Activated CD4-positive, alpha-beta memory T cell treated with anti-CD3 and anti-CD28 coated beads for 36 hours (primary cell): ENCODE data around the gene DLGAP4. TPM values are rescaled to one million over a fixed set of nuclear protein-coding genes. Genes with fewer than 3 reads are reported as not detected.
"Not testable (repeated sequence)": the region's sequence is repeated elsewhere in the genome, so short reads cannot be mapped to it uniquely, and the experiment has no call there.

Experiments used
- CTCF ChIA-PET: fragments of 350-600 bp; sonication (Branson Sonifier 250); formaldehyde crosslinking; loops from one replicate; lab custom pipeline; 2021; ENCODE audit warnings: antibody characterized with exemption, inconsistent platforms; lab: Charles Lee
- POLR2A ChIA-PET: fragments of 350-600 bp; sonication (Branson Sonifier 250); formaldehyde crosslinking; loops from one replicate; lab custom pipeline; 2021; ENCODE audit warnings: antibody characterized with exemption; lab: Charles Lee
- DNase-seq: peaks from one replicate; pipeline ENCODE4 v3.0.0-alpha.2; 2020
- H3K27ac Mint-ChIP-seq: one replicate; pipeline ENCODE4 v1.8.0; 2021; ENCODE audit warnings: mixed read lengths
- H3K27me3 Mint-ChIP-seq: one replicate; pipeline ENCODE4 v1.8.0; 2021; ENCODE audit warnings: mixed read lengths
- H3K36me3 Mint-ChIP-seq: one replicate; pipeline ENCODE4 v1.8.0; 2021; ENCODE audit warnings: mixed read lengths
- H3K4me1 Mint-ChIP-seq: one replicate; pipeline ENCODE4 v1.8.0; 2021; ENCODE audit warnings: low read depth, mixed read lengths
- H3K4me3 Mint-ChIP-seq: one replicate; pipeline ENCODE4 v1.8.0; 2021; ENCODE audit warnings: mild to moderate bottlenecking, mixed read lengths
- H3K9me3 Mint-ChIP-seq: one replicate; pipeline ENCODE4 v1.8.0; 2021; ENCODE audit warnings: mixed read lengths
- intact Hi-C: fragments of 100-400 bp; cut with micrococcal nuclease; formaldehyde crosslinking; loops from one replicate; pipeline ENCODE4 v1.15.1; 2023
- total RNA-seq, 2 experiments: library from RNA; stranded (reverse); gene quantifications; one replicate each; pipeline ENCODE4 v1.2.3, GENCODE V29; 2021

The DLGAP4 gene
- total RNA-seq, 2 experiments from 2014 or later: 18.5 to 18.8 TPM

DNA sequence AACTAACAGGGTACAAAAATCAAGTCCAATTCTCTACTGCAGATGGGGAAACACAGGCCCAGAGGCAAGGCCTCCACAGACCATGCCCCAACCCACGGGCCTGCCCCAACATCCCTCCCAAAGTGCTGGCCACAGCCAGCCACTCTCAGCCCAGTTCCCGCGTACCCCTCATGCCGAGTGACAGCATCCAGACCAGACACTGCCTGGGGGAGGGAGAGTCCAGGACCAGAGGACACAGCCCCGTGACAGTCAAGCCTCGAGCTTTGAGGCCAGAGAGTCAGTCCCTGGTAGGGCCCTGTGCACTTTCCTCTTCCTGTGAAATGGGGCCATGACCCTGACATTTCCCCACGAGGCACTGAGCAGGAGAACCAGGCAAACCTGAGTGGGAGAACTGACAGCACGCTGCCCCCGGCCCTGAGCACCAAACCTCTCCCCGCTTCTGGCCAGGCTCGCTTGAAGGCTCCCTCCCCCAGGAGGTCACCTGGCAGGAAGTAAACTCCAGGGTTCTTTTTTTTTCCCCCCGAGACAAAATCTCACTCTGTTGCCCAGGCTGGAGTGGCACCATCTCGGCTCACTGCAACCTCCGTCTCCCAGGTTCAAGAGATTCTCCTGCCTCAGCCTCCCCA, 240.1 kb downstream of the DLGAP4 start:
- ChIA-PET CTCF (no interaction called here), POLR2A (no interaction called here)
- Mint-ChIP-seq H3K36me3 (no peaks in the 10 kb centered on the region), H3K27ac (no peak overlapping the region), H3K4me3 (no peak overlapping the region), H3K27me3 (no peaks in the 10 kb centered on the region), H3K4me1 (no peaks in the 10 kb centered on the region), H3K9me3 (no peaks in the 10 kb centered on the region)
- intact Hi-C loops: no loop called here
- DNase-seq: no peak

DNA sequence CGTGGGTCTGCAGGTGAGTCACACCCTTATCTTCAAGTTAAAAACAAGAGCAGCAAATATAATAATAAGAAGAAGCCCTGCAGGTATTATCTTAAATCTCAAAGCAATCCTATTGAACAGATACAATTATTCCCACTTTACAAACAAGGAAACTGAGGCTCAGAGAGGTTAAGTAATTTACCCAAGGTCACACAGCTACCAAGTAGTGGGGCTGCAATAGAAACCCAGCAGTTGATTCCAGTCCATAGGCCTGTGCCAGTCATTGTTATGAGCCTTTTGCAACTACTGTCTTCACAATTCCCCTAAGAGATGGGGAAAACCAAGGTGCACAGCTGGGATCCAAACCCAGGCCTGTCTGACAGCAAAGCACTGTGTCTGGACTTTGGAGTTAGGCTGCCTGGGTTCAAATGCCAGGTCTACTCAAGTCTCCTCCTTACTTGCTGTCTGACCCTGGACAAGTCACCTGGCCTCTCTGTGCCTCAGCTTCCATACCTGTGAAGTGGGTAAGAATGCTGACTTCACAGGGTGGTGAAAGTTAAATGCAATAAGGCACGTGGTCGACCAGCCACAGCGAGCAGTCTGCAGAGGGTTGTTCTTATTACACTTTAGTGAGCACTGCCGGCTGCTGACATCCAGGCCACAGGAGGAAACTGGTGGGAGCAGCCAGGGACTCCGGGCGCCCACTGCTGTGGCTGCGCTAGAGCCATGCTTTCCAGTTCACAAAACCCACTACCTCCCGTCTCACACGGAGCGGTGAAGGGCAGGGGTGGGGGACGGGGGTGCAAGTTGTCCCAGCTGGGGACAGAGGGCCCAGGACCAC, 241.3 kb downstream of the DLGAP4 start:
- H3K27ac Mint-ChIP-seq: no peak overlapping the region
- H3K36me3 Mint-ChIP-seq: no peaks in the 10 kb centered on the region
- H3K27me3 Mint-ChIP-seq: no peaks in the 10 kb centered on the region
- H3K4me1 Mint-ChIP-seq: no peaks in the 10 kb centered on the region
- intact Hi-C loops: no loop called here
- H3K9me3 Mint-ChIP-seq: no peaks in the 10 kb centered on the region
- no peak overlapping the region for H3K4me3 Mint-ChIP-seq
- no peak for DNase-seq
- ChIA-PET POLR2A (interaction anchor here (0.7 kb wide), 1 partner anchor 48 kb away, joined by 3 read pairs; no protein-coding TSS in a partner anchor), CTCF (no interaction called here)

DNA sequence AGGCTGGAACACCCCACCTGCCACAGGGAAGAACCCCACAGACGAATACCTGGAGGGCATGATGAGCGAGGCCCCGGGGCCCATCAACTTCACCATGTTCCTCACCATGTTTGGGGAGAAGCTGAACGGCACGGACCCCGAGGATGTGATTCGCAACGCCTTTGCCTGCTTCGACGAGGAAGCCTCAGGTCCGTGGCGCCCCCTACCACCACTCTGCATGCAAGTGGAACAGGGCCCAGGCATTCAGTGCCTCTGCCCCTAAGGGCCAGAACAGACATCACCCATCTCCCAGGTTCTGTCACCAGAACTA, 241.8 kb downstream of the DLGAP4 start:
- Mint-ChIP-seq H3K9me3 (no peaks in the 10 kb centered on the region), H3K27me3 (no peaks in the 10 kb centered on the region), H3K4me3 (no peak overlapping the region), H3K36me3 (no peaks in the 10 kb centered on the region), H3K27ac (no peak overlapping the region), H3K4me1 (no peaks in the 10 kb centered on the region)
- CTCF ChIA-PET: interaction anchor here (1.2 kb wide), 1 partner anchor 9 kb away, joined by 4 read pairs; no protein-coding TSS in a partner anchor
- intact Hi-C loops: no loop called here
- POLR2A ChIA-PET: no interaction called here
- peak; percentile 12 for DNase-seq

GRCh38 chr20:36548704-36549627, 242.8 kb downstream of the DLGAP4 start:
- POLR2A ChIA-PET: no interaction called here
- intact Hi-C loops: no loop called here
- CTCF ChIA-PET: interaction anchor here (1.2 kb wide), 1 partner anchor 8 kb away, joined by 4 read pairs; no protein-coding TSS in a partner anchor
- no peaks in the 10 kb centered on the region for H3K9me3 Mint-ChIP-seq
- DNase-seq: no peak
- H3K4me1 Mint-ChIP-seq: no peaks in the 10 kb centered on the region
- H3K36me3 Mint-ChIP-seq: no peaks in the 10 kb centered on the region
- no peak overlapping the region for H3K27ac Mint-ChIP-seq
- H3K27me3 Mint-ChIP-seq: no peaks in the 10 kb centered on the region
- H3K4me3 Mint-ChIP-seq: no peak overlapping the region

GRCh38 chr20:36549628-36549941, 243.4 kb downstream of the DLGAP4 start:
- H3K4me3 Mint-ChIP-seq: no peak overlapping the region
- no peaks in the 10 kb centered on the region for H3K9me3 Mint-ChIP-seq
- H3K4me1 Mint-ChIP-seq: no peaks in the 10 kb centered on the region
- CTCF ChIA-PET: no interaction called here
- H3K27ac Mint-ChIP-seq: no peak overlapping the region
- no peaks in the 10 kb centered on the region for H3K27me3 Mint-ChIP-seq
- POLR2A ChIA-PET: no interaction called here
- H3K36me3 Mint-ChIP-seq: no peaks in the 10 kb centered on the region
- intact Hi-C loops: no loop called here
- DNase-seq: no peak

DNA sequence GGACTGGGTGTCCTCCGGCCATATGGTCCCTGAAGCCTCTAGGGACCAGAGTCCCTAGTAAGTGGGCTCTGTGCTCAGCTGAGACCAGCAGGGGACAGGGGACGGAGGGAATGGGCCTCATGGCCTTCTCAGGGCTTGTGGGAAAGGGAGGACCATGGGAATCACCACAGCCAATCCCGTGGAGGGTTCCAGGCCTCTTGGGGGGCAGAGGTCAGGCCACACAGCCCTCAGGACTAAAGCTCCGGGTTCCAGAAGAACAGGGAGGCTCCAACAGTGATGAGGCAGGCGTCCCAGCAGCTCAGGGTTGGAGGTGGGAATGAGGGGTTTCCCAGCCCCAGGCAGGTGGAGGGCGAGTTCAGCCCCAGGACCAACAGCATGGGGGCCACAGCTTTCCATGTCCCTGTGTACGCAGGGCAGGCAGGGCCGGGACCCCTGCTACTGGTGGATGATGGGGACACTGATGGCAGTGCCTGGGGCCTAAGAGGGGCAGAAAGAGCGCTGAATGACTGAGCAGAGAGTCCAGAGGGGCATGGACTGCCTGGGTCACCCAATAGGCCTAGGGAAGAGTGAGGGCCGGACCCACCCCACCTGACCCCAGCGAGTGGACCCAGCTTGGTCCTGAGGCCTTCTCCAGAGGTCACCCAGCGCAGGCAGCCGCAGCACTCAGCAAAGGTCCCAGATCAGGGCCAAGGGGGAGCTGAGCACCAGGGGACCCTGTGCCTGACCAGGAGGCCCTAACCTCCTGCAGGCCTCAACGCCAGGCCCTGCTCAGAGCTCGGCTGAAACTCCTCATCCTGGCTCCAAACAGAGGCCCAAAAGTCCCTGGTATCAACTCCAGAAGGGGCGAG, 244.0 kb downstream of the DLGAP4 start:
- H3K4me3 Mint-ChIP-seq: no peak overlapping the region
- no peaks in the 10 kb centered on the region for H3K27me3 Mint-ChIP-seq
- H3K4me1 Mint-ChIP-seq: no peaks in the 10 kb centered on the region
- H3K36me3 Mint-ChIP-seq: no peaks in the 10 kb centered on the region
- ChIA-PET CTCF (interaction anchor here (0.7 kb wide), 1 partner anchor 21 kb away, joined by 3 read pairs; no protein-coding TSS in a partner anchor), POLR2A (no interaction called here)
- no peak overlapping the region for H3K27ac Mint-ChIP-seq
- no peaks in the 10 kb centered on the region for H3K9me3 Mint-ChIP-seq
- intact Hi-C loops: no loop called here
- DNase-seq: no peak

DNA sequence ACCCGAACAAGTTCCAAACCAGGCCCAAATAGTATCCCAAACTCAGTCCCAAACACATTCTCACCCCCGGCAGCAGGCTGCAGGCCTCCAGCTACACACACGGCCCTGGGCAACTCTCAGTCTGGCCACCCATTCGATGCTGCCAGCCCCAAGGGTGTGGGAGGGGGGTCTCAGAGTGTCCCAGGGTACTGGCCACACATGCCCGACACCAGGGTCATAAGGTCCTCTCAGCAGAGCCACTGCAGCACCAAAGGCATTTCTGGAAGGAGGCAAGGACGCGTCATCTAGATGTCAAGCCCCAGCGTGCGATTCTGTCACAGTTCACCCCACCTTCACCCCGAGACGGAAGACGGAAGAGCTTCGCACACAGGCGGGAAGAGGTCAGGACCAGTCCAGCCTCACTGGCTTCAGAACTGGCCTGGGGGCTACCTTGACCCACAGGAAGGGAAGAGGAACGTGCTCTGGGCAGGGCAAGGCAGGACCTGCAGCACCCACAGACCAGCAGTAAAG, 244.7 kb downstream of the DLGAP4 start:
- no peak overlapping the region for H3K27ac Mint-ChIP-seq
- no peak overlapping the region for H3K4me3 Mint-ChIP-seq
- no peaks in the 10 kb centered on the region for H3K36me3 Mint-ChIP-seq
- ChIA-PET CTCF (no interaction called here), POLR2A (interaction anchor here (0.6 kb wide), 1 partner anchor 752 kb away, joined by 5 read pairs; no protein-coding TSS in a partner anchor)
- intact Hi-C loops: no loop called here
- H3K27me3 Mint-ChIP-seq: no peaks in the 10 kb centered on the region
- no peak for DNase-seq
- H3K4me1 Mint-ChIP-seq: no peaks in the 10 kb centered on the region
- no peaks in the 10 kb centered on the region for H3K9me3 Mint-ChIP-seq

GRCh38 chr20:36555248-36555647, 249.1 kb downstream of the DLGAP4 start:
- intact Hi-C loops: no loop called here
- CTCF ChIA-PET: no interaction called here
- Mint-ChIP-seq H3K27ac (no peak overlapping the region), H3K36me3 (no peaks in the 10 kb centered on the region), H3K4me1 (peaks cover 5% of the 10 kb centered on the region), H3K4me3 (no peak overlapping the region), H3K9me3 (no peaks in the 10 kb centered on the region), H3K27me3 (no peaks in the 10 kb centered on the region)
- no peak for DNase-seq
- POLR2A ChIA-PET: no interaction called here

GRCh38 chr20:36562724-36563123, 256.6 kb downstream of the DLGAP4 start:
- Mint-ChIP-seq H3K27me3 (no peaks in the 10 kb centered on the region), H3K4me3 (no peak overlapping the region), H3K27ac (no peak overlapping the region), H3K36me3 (no peaks in the 10 kb centered on the region), H3K4me1 (peaks cover 3% of the 10 kb centered on the region), H3K9me3 (peaks cover 8% of the 10 kb centered on the region)
- ChIA-PET POLR2A (no interaction called here), CTCF (no interaction called here)
- DNase-seq: no peak
- intact Hi-C loops: no loop called here

DNA sequence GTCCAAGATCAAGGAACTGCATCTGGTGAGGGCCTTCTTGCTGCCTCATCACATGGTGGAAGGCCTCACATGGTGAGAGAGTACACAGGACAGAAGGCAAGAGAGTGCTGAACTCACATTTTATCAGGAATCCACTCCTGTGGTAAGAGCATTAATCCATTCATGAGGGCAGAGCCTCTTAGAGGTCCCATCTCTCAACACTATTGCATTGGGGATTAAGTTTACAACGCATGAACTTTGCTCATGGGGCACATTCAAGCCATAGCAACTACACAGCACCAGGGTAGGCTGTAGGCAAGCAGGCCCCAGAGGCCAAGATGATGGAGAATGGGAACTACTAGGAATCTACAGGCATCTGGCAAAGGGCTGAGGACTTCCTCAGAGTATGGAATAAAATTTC, 257.2 kb downstream of the DLGAP4 start:
- H3K27ac Mint-ChIP-seq: no peak overlapping the region
- peaks cover 8% of the 10 kb centered on the region for H3K9me3 Mint-ChIP-seq
- POLR2A ChIA-PET: no interaction called here
- DNase-seq: no peak
- H3K4me1 Mint-ChIP-seq: peaks cover 3% of the 10 kb centered on the region
- H3K36me3 Mint-ChIP-seq: no peaks in the 10 kb centered on the region
- H3K27me3 Mint-ChIP-seq: no peaks in the 10 kb centered on the region
- intact Hi-C loops: no loop called here
- CTCF ChIA-PET: no interaction called here
- H3K4me3 Mint-ChIP-seq: no peak overlapping the region

DNA sequence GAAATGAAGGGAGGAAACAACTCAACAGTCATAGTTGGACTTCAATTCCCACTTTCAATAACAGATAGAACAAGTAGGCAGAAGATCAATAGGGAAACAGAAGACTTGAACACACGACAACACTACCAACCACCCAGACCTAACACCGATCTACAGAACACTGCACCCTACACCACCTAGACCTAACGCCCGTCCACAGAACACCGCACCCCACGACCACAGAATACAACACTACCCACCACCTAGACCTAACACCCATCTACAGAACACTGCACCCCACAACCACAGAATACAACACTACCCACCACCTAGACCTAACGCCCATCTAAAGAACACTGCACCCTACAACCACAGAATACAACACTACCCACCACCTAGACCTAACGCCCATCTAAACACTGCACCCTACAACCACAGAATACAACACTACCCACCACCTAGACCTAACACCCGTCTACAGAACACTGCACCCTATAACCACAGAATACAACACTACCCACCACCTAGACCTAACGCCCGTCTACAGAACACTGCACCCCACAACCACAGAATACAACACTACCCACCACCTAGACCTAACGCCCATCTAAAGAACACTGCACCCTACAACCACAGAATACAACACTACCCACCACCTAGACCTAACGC, 258.1 kb downstream of the DLGAP4 start:
- DNase-seq, H3K4me1 Mint-ChIP-seq, H3K27me3 Mint-ChIP-seq, POLR2A ChIA-PET, H3K36me3 Mint-ChIP-seq, H3K27ac Mint-ChIP-seq, intact Hi-C loops, H3K4me3 Mint-ChIP-seq, H3K9me3 Mint-ChIP-seq, CTCF ChIA-PET: not testable (repeated sequence)
